Left renal pelvis (tissue), 4 donors: ENCODE results near the gene SSR1. TPM values are rescaled to one million over a fixed set of nuclear protein-coding genes. Genes with fewer than 3 reads are reported as not detected.

Experiments
- DNase-seq, 4 donors: peaks; one replicate each; pipeline ENCODE4 v3.0.0-alpha.2; 2013; ENCODE audit warnings: low read depth in 4 of 4, low spot score in 3 of 4
- polyA plus RNA-seq, 4 donors: library from polyadenylated mRNA; unstranded; fragments of 120-200 nt; gene quantifications; one replicate each; pipeline ENCODE4 v1.2.1, GENCODE V29; 2013; ENCODE audit not compliant: insufficient read length in 4 of 4

Gene SSR1
- polyA plus RNA-seq, 4 donors = 122 to 152 (median 146) TPM

DNA sequence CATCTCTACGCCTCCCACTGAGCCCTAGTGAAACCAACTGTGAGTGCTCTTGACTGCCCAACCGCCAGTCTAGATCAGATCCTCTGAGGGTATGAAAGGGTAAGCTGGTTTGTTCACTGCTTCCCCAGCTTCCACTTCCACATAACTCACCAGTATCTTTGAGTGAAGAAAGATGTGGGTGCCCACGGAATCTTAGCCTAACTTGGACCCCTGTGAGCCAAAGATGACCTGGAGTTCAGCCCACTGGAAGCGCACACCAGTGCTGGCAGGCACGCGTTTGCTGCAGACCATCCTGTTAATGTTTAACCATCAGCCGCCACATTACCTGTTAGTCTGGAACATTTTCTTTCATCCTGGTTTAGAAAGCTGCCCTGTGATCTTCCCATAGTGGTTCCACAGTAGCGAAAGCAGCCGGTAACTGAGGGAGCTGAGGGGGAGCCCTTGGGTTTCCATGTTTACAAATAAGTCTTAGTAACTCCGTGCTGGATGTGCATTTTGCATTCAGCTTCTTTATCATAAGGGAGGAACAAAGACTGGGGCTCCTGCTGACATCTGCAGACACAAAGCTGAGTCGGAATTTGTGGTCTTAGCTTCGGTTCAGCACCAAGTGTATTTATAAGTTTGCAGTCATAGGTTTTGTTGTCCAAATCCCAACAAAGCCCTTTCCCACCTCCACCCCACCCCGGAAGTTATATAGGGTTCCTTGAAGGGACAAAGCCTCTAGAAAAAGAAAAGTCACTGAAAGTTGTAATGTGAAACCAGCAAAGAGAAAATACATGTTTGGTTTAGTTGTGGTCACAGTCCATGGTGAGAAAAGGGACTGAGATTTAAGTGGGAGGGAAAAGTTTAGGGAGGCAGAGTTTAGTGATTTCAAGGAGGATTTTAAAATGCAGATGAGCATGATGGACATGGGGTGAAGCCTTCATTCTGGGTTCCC is 71.0 kb downstream of the SSR1 start:
- peak in 2 of 4 donors; percentile 61 to 69 for DNase-seq

DNA sequence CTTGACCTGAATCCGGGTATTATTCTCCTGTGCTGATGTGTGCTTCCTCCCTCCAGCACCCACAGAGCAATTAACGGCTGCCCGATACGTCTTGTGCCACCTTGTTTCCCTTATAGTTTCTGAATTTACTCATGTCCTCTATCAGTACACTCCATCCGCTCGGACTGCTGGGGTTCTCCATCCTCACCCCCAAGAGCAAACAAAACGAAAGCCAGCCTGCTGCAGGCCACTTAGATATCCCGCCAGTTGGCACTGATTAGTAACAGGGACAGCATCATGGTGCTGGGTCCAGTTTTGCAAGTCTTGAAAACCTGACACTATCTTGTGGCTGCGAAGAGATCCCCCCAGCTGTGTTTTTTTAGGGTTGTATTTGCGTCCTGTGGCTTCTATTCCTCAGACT is 71.8 kb downstream of the SSR1 start:
- DNase-seq = no peak

DNA sequence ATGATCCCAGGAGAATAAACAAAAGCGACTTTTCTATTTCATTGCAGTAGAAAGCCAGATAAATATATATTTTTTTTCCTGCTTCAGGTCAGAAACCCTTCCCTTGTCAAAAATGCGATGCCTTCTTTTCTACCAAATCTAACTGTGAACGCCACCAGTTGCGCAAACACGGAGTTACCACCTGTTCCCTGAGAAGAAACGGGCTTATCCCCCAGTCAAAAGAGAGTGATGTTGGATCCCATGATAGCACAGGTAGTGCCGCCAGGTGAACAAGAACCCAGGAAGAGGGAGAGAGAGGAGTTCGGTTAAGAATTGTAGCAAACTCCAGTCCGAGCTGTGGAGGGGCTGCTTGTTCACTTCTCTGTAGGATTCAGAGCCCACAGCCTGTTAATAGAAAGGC is 72.6 kb downstream of the SSR1 start:
- DNase-seq = no peak

DNA sequence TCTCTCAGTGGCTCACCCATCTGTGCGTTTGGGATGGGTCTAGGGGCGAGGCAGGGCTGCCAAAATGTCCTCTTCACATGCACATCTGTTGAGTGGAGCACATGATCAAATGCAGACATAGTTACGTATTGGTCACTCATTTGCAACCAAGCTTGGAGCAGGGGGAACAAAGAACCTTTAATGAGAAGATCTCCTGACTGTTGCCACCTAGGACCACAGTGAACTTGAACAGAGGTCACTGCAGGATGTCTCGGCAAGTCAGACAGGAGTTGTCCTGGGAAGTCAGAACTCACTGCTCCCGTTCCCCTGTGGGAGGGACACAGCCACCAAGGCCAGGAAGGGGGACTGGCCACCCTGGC is 73.4 kb downstream of the SSR1 start:
- DNase-seq = no peak

DNA sequence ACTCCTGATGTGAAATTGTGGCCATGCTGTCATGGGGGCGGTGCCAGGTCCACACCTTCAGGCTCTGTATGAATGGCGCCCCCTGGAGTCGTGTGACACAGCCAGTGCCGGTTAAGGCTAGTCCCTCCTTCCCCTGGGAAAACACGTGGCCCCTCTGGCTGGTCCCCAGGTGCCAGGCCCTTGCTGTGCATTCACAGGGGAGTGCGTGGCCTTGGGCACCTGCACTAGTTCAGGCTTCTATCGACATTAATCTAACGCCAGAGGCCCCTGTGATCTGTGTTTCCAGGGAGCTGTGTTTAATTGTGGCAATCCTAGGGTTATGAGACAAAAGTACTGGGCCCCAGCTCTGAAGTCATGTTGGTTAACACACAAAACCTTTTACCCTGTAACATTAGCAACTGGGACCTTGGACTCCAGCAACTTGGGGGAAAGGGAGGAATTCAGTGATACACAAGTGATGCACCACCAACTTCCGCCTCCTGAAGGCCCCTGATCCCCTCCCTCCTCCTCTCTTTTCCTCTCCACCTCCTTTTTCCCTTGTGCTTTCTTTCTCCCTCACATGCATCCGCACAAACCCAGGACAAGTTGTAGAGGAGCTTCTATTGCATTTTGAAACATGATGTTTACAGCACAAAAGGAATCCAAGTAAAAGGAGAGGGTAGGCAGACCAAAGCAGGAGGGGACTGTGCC is 74.0 kb downstream of the SSR1 start:
- DNase-seq = peak in 2 of 4 donors; percentile 65 to 74

DNA sequence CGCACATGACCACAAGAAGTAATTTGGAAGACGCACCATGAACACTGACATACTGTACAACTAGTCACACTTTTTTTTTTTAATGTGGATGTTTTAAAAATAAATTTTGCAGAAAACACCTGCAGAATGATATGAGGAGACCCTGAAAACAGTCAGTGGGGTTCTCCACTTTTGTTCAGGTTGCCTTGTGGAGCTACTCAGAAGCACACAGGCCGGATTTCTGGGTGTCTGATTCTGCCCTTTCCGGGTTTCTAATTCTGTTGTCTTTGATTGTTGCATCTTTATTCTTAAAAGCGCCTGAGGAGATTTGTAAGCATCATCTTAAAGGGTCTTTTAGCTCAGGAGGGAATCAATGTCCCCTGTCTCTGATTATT is 74.5 kb downstream of the SSR1 start:
- DNase-seq = no peak

DNA sequence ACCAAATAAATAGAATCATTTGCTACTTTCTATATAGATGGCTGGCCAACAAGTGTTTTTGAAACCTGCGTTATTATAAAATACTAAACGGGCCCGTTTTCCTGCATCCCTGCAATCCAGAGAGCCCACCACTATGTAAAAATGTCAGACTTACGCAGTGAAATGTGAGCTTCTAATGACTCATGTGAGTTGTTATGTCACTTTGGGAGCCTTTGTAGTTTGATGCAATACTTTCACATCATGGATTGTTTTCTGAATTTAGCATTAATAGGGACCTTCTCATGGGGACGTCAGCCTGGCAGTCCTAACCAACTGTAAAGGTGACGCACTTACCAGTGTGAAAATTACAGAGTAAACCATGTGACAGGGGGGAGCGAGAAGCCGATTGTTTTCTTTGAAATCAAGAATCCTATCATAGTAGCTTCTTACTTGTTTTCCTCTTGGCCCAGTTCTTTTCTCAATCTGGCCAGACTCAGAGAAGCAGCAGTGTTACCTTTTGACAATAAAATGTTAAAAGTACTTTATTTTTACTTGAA is 75.3 kb downstream of the SSR1 start:
- no peak for DNase-seq

DNA sequence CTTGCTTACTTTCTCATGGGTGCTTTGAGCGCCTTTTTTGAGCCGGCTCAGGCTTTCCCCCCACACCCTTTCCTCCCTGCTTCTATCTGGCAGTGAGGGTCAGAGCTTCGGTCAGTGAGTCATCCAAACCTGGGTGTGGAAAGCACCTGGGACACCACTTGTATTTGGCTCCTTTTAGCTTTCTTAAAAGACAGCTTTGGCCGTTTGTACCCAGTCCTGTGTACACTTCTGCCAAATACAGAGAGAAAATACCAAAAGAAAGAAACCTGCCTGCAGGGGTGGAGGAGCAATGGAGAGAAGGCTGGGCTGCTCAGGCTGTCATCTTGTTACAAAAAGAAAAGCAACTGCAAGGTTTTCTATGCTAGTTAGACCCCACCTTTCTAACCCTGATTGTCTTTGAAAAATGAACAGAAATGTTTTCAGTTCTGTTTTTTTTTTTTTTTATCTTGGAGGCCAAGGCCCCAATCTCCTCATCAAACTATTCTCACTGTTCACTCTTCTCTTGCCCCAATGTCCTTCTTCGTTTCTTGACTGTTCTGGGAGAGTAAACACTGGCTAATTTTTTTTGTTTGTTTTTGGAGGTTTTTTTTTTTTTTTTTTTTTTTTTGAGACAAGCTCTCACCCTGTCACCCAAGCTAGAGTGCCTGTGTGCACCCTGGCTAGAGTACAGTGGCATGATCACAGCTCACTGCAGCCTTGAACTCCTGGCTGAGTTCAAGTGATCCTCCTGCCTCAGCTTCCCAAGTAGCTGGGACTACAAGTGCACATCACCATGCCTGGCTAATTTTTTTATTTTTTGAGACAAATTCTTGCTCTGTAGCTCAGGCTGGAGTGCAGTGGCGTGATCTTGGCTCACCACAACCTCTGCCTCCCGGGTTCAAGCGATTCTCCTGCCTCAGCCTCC is 76.4 kb downstream of the SSR1 start:
- no peak for DNase-seq

DNA sequence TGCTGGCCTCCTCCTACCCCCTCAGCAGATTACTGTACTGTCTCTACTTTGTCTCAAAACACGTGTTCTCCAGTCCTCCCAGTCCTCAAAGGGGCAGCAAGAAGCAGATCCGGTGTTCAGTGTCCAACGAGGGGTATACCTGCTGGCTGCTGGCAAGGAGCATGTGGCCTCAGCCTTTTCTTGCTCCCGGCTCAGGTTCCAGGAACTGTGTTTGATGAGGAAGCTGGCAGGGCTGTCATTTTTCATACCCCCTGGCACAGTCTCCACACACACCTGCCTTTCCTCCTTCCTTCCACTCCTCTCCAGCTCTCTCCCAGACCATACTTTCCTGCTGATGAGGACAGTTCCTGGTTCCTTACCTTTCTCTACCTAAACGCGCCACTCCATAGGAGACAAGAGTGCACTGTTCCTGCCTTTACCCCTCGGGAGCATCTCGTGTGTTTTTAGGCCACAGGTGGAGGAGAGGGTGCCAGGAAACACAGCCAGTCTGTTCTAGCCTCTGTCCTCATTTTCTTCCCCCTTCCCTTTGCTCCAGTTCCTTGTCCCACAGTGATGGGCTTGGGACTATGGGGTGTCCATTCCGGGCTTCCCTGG is 77.2 kb downstream of the SSR1 start:
- DNase-seq = no peak

DNA sequence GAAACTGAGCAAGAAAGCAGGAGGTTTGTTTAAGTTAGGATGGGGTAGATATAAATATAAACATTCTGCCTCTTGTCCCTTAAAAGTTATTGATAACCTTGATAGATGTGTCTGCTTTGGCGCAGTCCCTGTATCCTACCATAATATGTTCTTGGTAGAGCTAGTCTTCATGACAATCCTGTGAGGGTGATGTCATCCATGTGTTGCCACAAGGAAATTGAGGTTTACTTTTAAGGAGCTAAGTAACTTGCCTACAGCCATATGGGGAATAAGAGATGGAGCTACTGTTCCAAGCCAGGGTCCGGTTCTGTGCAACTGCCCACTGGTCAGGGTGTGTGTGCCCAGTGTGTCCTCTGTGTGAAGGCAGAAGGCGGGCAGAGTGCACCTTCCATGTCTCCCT is 78.5 kb downstream of the SSR1 start:
- no peak for DNase-seq

DNA sequence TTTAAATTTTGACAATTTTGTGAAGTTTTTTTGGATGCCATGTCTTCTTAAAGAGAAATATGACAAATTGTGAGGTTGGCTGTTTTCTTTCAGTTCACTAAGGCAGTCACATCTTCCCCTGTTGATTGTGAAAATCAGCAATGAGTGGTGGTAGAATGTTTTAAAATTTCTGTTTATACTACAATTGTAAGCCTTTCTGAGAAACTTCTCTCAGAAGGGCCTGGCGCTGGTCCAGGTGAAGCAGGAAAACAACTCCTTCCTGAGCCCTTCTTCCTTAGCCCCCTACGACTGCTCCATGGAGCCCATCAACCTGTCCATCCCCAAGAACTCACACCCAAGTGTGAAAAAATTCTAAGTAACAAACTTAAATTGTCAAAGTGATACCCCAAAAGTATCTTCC is 80.6 kb downstream of the SSR1 start:
- DNase-seq = no peak

DNA sequence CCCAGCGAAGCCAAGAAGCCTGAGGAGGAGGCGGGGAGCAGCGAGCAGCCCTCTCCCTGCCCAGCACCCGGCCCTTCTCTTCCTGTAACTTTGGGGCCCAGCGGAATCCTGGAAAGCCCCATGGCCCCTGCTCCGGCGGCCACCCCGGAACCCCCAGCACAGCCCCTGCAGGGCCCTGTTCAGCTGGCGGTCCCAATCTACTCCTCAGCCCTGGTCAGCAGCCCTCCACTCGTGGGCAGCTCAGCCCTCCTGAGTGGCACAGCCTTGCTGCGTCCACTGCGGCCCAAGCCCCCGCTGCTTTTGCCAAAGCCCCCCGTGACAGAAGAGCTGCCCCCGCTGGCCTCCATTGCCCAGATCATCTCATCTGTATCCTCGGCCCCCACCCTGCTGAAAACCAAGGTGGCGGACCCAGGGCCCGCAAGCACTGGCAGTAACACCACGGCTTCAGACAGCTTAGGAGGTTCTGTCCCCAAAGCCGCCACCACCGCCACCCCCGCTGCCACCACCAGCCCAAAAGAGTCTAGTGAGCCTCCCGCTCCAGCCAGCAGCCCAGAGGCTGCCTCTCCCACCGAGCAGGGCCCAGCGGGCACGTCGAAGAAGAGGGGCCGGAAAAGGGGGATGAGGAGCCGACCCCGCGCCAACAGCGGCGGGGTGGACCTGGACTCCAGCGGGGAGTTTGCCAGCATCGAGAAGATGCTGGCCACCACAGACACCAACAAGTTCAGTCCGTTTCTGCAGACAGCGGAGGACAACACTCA is 81.9 kb downstream of the SSR1 start:
- no peak for DNase-seq

DNA sequence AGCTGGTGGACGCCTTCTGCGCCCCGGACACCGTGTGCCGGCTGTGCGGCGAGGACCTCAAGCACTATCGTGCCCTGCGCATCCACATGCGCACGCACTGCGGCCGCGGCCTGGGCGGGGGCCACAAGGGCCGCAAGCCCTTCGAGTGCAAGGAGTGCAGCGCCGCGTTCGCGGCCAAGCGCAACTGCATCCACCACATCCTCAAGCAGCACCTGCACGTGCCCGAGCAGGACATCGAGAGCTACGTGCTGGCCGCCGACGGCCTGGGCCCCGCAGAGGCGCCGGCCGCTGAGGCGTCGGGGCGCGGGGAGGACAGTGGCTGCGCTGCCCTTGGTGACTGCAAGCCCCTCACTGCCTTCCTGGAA is 82.7 kb downstream of the SSR1 start:
- DNase-seq = no peak

DNA sequence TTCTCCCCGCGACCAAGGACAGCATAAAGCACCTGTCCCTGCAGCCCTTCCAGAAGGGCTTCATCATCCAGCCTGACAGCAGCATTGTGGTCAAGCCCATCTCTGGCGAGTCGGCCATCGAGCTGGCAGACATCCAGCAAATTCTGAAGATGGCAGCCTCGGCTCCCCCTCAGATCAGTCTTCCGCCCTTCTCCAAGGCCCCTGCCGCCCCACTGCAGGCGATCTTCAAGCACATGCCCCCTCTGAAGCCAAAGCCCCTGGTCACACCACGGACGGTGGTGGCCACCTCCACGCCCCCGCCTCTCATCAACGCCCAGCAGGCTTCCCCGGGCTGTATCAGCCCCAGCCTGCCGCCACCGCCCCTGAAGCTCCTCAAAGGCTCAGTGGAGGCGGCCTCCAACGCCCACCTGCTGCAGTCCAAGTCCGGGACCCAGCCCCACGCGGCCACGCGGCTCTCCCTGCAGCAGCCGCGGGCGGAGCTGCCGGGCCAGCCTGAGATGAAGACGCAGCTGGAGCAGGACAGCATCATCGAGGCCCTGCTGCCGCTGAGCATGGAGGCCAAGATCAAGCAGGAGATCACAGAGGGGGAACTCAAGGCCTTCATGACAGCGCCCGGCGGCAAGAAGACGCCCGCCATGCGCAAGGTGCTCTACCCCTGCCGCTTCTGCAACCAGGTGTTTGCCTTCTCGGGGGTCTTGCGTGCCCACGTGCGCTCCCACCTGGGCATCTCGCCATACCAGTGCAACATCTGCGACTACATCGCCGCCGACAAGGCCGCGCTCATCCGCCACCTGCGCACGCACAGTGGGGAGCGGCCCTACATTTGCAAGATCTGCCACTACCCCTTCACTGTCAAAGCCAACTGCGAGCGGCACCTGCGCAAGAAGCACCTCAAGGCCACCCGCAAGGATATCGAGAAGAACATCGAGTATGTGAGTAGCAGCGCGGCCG is 83.3 kb downstream of the SSR1 start:
- DNase-seq = no peak

DNA sequence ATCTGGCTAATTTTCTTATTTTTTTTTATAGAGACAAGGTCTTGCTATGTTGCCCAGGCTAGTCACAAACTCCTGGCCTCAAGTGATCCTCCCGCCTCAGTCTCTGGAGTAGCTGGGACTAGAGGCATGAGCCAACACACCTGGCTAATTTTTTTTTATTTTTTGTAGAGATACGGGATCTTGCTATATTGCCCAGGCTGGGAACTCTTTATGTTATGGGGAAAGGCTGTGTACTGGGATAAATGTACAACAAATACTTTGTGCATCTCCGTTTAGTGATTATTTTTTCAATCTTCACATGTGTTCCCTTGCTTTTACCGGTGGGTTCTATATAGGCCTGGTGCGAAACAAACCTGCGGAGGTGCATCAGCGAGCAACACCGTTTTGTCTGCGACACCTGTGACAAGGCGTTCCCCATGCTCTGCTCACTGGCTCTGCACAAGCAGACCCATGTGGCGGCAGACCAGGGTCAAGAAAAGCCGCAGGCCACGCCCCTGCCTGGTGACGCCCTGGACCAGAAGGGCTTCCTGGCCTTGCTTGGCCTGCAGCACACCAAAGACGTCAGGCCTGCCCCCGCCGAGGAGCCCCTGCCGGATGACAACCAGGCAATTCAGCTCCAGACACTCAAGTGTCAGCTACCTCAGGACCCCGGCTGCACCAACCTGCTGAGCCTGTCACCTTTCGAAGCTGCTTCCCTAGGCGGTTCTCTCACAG is 84.2 kb downstream of the SSR1 start:
- no peak for DNase-seq

DNA sequence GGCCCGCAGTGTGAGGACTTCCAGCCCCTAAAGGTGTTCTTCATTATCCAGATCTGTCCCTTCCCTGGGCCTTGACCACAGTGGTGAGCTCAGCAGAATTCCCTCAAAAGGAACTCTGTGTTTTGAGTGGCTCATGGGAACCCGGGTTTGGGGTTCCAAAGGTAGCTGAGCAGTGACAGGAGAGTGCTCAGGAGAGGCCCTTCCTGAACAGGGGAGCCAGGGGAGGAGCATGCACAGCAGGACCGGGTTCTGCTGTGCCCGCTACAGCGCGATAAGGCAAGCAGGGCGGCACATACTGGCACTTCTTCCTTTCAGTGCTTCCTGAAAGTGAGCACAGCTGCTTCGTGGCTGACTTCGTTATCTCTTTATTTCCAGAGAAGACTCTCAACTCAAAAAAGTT is 88.3 kb downstream of the SSR1 start:
- DNase-seq = no peak

DNA sequence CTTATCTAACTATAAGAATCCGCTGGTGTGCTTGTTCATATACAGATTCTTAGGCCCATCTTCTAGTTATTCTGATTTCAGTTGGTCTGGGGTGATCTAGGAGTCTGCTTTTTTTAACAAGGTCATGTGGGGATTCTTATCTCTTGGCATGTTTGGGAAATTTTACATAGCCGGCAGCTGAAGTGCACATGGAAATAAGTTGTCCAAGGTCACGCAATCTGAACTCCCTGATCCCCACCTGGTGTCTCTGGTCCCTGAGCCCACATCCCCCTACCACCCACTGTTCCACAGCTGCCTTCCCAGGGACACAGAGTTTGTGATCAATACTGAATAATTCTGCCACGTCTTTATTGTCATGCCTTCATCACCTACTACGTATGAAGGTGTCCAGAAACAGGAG is 90.8 kb downstream of the SSR1 start:
- DNase-seq = no peak

DNA sequence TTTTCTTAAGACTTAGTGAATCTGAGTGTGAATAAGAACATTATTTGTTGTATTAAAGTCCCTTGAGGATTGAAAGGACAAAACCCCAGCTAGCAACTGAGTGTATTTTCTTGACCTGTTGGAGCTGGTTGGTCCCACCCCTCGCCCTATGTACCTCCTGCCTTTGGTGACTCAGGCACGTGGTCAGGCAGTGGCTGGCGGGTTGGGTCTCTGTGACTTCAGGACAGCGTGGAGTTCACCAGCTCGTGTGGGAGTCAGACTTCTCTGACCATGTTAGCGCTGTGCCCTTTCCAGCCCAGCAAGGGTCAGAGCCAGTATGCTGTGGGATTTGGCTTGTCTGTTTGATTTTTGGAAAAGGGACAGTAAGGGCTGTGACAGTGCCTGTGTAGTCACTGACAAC is 93.7 kb downstream of the SSR1 start:
- DNase-seq = no peak
